GM21390 (cell line): Measurements from ENCODE around the gene TMUB2.

ENCODE experiments used
- ATAC-seq: cut with Tn5 transposase; IDR thresholded peaks from one replicate; pipeline ENCODE4 v1.9.1; 2021; ENCODE audit not compliant: unreplicated experiment

Gene TMUB2

GRCh38 chr17:44176671-44177501 lies 9.9 kb upstream of the TMUB2 start:
- no peak for ATAC-seq

GRCh38 chr17:44177640-44178039 lies 9.1 kb upstream of the TMUB2 start:
- no peak for ATAC-seq

GRCh38 chr17:44178133-44178532 lies 8.6 kb upstream of the TMUB2 start:
- no peak for ATAC-seq

GRCh38 chr17:44183024-44183423 lies 3.7 kb upstream of the TMUB2 start:
- no peak for ATAC-seq

- ATAC-seq: no peak
These were observed 2.5 kb upstream of the TMUB2 start for GRCh38 chr17:44184212-44184810.

GRCh38 chr17:44187131-44187899 lies 543 bp downstream of the TMUB2 start:
- peak; percentile 42 for ATAC-seq

- ATAC-seq: no peak
These were observed 2.0 kb downstream of the TMUB2 start for GRCh38 chr17:44188576-44189403.

- ATAC-seq: no peak
These were observed 3.7 kb downstream of the TMUB2 start for GRCh38 chr17:44190481-44190880.

- no peak for ATAC-seq
These were observed 4.6 kb downstream of the TMUB2 start for GRCh38 chr17:44191369-44191768.

GRCh38 chr17:44191941-44192496 lies 5.2 kb downstream of the TMUB2 start:
- no peak for ATAC-seq

GRCh38 chr17:44192750-44193149 lies 6.0 kb downstream of the TMUB2 start:
- ATAC-seq: no peak

GRCh38 chr17:44193326-44194084 lies 6.7 kb downstream of the TMUB2 start:
- no peak for ATAC-seq

- no peak for ATAC-seq
These were observed 10.3 kb downstream of the TMUB2 start for GRCh38 chr17:44197107-44197506.

- no peak for ATAC-seq
These were observed 11.4 kb downstream of the TMUB2 start for GRCh38 chr17:44197980-44198720.

GRCh38 chr17:44198721-44199552 lies 12.2 kb downstream of the TMUB2 start:
- ATAC-seq: peak; percentile 12

- ATAC-seq: peak; percentile 63
These were observed 13.0 kb downstream of the TMUB2 start, which contains the start of gene ATXN7L3 for GRCh38 chr17:44199553-44200477. Gene ATXN7L3, minus strand, starts transcription at chr17:44199884. Its CDS starts 1,814 bp downstream, at chr17:44198070.
